K562 (cell line): Measurements from ENCODE around the gene SLC35E2B. TPM values are rescaled to one million over a fixed set of nuclear protein-coding genes. Genes with fewer than 3 reads are reported as not detected.

Experiments used
- CBFB ChIP-seq: sonication (generic); formaldehyde crosslinking; IDR thresholded peaks from 2 replicates; pipeline ENCODE4 v1.4.0; 2020; ENCODE audit warnings: mild to moderate bottlenecking, missing genetic modification reagents
- E2F3 ChIP-seq: fragments of 250-450 bp; sonication (Bioruptor Pico); IDR thresholded peaks from 2 replicates; pipeline ENCODE4 v1.4.0; 2020; ENCODE audit warnings: mild to moderate bottlenecking
- FOXA3 ChIP-seq, 2 experiments: fragments of 450-650 bp in 1 of 2; sonication (generic) in 1 of 2; formaldehyde crosslinking; IDR thresholded peaks in 1 of 2; conservative IDR thresholded peaks in 1 of 2; 2 replicates each; pipeline versions ENCODE4 v1.4.0 to v1.8.0; 2020 to 2022; ENCODE audit warnings: mild to moderate bottlenecking in 2 of 2, missing genetic modification reagents in 1 of 2
- FOXJ2 ChIP-seq: fragments of 200-800 bp; sonication (Bioruptor generic); IDR thresholded peaks from 2 replicates; pipeline ENCODE4 v1.6.1; 2016; ENCODE audit warnings: missing genetic modification characterization, missing compliant biosample characterization
- NEUROD1 ChIP-seq: fragments of 150-350 bp; IDR thresholded peaks from 2 replicates; pipeline ENCODE4 v1.6.1; 2014; ENCODE audit warnings: borderline replicate concordance, low read length, low read depth; ENCODE audit not compliant: partially characterized antibody
- SAP30 ChIP-seq: fragments of 200-600 bp; sonication (generic); IDR thresholded peaks from 2 replicates; pipeline ENCODE4 v1.6.1; 2012; ENCODE audit warnings: borderline replicate concordance, low read depth, mild to moderate bottlenecking, moderate library complexity, low read length, control low read depth, inconsistent platforms; ENCODE audit not compliant: insufficient read depth, poor library complexity, severe bottlenecking
- SLC30A9 ChIP-seq: fragments of 250-450 bp; sonication (Bioruptor Pico); IDR thresholded peaks from 2 replicates; pipeline ENCODE4 v1.8.0; 2022; ENCODE audit warnings: mild to moderate bottlenecking, moderate library complexity
- ZFP36 ChIP-seq: fragments of 150-350 bp; IDR thresholded peaks from 2 replicates; pipeline ENCODE4 v1.6.1; 2018; ENCODE audit warnings: low read length, low read depth; ENCODE audit not compliant: partially characterized antibody
- ZSCAN32 ChIP-seq: fragments of 450-650 bp; formaldehyde crosslinking; IDR thresholded peaks from 2 replicates; pipeline ENCODE4 v1.4.0; 2020; ENCODE audit warnings: mild to moderate bottlenecking, moderate library complexity
- polyA plus RNA-seq, 8 experiments: library from polyadenylated mRNA; depleted of rRNA in 4 of 8; stranded (reverse) in 5 of 8; unstranded in 3 of 8; fragments of >200 nt; fragmentation: Nextera tagmentation in 2 of 8; fragmentation: Illumina TruSeq in 1 of 8; extraction: Ambion mirVana in 2 of 8; extraction: Trizol in 1 of 8; gene quantifications; 2 replicates each; pipeline versions ENCODE4 v1.2.1 to v1.2.3, GENCODE V29; 2011 to 2014; ENCODE audit warnings: inconsistent platforms in 1 of 8, missing spikeins in 1 of 8
- total RNA-seq, 7 experiments: library from RNA; depleted of rRNA in 6 of 7; stranded (reverse); fragments of >200 nt in 6 of 7; fragmentation: Illumina TruSeq in 2 of 7; extraction: Trizol in 2 of 7; gene quantifications; 2 replicates each; pipeline versions ENCODE4 v1.2.1 to v1.2.3, GENCODE V29; 2011 to 2021; ENCODE audit warnings: low replicate concordance in 1 of 7
- TF ChIP-seq, protein P1 (sequence below): fragments of 450-650 bp; IDR thresholded peaks from 2 replicates; pipeline ENCODE4 v1.7.1; 2018; ENCODE audit warnings: mild to moderate bottlenecking, low read depth; ENCODE audit not compliant: partially characterized antibody
- TF ChIP-seq, protein P2 (sequence below): sonication (generic); formaldehyde crosslinking; IDR thresholded peaks from 2 replicates; pipeline ENCODE4 v1.8.0; 2022; ENCODE audit warnings: missing genetic modification reagents, mild to moderate bottlenecking, moderate library complexity, borderline replicate concordance
- TF ChIP-seq, protein P3 (sequence below): fragments of 450-650 bp; IDR thresholded peaks from 2 replicates; pipeline ENCODE4 v1.6.1; 2018; ENCODE audit warnings: mild to moderate bottlenecking, low read depth; ENCODE audit not compliant: partially characterized antibody
- TF ChIP-seq, protein P4 (sequence below): fragments of 450-650 bp; IDR thresholded peaks from 2 replicates; pipeline ENCODE4 v1.6.1; 2017; ENCODE audit warnings: antibody characterized with exemption

SLC35E2B gene
- total and polyA plus RNA-seq, 9 of the 15 experiments (the other 6 are each of a cell fraction or from before 2014, with no cell fraction given) = 4.7 to 44.6 (median 20.7) TPM

DNA sequence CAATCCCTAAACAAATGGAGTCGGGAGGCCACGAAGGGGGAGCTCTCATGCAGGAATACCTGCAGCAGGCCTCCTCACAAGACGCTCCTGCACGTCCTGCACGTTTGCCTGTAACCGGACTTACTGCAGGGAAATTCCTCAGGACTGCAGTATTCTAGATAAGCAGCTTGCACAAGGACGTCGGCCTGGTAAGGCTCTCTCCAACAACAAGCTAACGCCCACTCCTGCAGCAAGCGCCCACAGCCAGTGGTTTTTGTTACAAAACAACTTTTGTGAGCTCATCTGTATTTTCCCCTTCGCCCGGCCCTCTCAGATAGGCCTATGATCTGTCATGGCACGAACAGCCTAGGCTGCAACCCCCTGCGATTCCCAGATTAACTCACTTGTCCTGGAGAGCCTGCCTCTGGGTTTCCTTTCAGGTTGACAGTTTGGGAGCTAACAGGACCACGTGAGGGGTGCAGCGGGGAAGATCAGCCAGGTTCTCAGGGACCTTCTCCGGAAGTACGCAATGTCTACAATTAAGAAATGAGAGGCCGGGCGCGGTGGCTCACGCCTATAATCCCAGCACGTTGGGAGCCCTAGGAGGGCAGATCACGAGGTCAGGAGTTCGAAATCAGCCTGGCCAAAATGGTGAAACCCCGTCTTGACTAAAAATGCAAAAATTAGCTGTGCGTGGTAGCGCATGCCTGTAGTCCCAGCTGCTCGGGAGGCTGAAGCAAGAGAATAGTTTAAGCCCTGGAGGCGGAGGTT is 78.2 kb downstream of the SLC35E2B start (continued):
- TF ChIP-seq, protein P1, sequence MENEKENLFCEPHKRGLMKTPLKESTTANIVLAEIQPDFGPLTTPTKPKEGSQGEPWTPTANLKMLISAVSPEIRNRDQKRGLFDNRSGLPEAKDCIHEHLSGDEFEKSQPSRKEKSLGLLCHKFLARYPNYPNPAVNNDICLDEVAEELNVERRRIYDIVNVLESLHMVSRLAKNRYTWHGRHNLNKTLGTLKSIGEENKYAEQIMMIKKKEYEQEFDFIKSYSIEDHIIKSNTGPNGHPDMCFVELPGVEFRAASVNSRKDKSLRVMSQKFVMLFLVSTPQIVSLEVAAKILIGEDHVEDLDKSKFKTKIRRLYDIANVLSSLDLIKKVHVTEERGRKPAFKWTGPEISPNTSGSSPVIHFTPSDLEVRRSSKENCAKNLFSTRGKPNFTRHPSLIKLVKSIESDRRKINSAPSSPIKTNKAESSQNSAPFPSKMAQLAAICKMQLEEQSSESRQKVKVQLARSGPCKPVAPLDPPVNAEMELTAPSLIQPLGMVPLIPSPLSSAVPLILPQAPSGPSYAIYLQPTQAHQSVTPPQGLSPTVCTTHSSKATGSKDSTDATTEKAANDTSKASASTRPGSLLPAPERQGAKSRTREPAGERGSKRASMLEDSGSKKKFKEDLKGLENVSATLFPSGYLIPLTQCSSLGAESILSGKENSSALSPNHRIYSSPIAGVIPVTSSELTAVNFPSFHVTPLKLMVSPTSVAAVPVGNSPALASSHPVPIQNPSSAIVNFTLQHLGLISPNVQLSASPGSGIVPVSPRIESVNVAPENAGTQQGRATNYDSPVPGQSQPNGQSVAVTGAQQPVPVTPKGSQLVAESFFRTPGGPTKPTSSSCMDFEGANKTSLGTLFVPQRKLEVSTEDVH = no peak
- peak in 1 of 2 experiments; percentile 77; a peak in 1 of 4 replicates for TF ChIP-seq FOXA3 (CRISPR knock-in tag; conservative IDR thresholded peaks at IDR 0.05 in 1 of 2, IDR thresholded peaks at IDR 0.05 in 1 of 2)
- no peak for TF ChIP-seq ZFP36
- peak; percentile 83 for TF ChIP-seq SAP30
- TF ChIP-seq, protein P2, sequence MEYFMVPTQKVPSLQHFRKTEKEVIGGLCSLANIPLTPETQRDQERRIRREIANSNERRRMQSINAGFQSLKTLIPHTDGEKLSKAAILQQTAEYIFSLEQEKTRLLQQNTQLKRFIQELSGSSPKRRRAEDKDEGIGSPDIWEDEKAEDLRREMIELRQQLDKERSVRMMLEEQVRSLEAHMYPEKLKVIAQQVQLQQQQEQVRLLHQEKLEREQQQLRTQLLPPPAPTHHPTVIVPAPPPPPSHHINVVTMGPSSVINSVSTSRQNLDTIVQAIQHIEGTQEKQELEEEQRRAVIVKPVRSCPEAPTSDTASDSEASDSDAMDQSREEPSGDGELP (CRISPR knock-in tag) = peak; percentile 50; the same call in 1 of the 2 replicates
- TF ChIP-seq, protein P3, sequence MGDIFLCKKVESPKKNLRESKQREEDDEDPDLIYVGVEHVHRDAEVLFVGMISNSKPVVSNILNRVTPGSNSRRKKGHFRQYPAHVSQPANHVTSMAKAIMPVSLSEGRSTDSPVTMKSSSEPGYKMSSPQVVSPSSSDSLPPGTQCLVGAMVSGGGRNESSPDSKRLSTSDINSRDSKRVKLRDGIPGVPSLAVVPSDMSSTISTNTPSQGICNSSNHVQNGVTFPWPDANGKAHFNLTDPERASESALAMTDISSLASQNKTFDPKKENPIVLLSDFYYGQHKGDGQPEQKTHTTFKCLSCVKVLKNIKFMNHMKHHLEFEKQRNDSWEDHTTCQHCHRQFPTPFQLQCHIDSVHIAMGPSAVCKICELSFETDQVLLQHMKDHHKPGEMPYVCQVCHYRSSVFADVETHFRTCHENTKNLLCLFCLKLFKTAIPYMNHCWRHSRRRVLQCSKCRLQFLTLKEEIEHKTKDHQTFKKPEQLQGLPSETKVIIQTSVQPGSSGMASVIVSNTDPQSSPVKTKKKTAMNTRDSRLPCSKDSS = no peak
- TF ChIP-seq FOXJ2 (tag) = no peak
- TF ChIP-seq ZSCAN32 = no peak
- 0 out of 2 replicates have a peak, but pooled peaks have one; percentile 5 for TF ChIP-seq CBFB (CRISPR knock-in tag)
- no peak for TF ChIP-seq NEUROD1
- no peak for TF ChIP-seq SLC30A9 (CRISPR knock-in tag)
- TF ChIP-seq, protein P4, sequence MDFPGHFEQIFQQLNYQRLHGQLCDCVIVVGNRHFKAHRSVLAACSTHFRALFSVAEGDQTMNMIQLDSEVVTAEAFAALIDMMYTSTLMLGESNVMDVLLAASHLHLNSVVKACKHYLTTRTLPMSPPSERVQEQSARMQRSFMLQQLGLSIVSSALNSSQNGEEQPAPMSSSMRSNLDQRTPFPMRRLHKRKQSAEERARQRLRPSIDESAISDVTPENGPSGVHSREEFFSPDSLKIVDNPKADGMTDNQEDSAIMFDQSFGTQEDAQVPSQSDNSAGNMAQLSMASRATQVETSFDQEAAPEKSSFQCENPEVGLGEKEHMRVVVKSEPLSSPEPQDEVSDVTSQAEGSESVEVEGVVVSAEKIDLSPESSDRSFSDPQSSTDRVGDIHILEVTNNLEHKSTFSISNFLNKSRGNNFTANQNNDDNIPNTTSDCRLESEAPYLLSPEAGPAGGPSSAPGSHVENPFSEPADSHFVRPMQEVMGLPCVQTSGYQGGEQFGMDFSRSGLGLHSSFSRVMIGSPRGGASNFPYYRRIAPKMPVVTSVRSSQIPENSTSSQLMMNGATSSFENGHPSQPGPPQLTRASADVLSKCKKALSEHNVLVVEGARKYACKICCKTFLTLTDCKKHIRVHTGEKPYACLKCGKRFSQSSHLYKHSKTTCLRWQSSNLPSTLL = 0 out of 2 replicates have a peak, but pooled peaks have one; percentile 27
- TF ChIP-seq E2F3 (CRISPR knock-in tag) = no peak
